Stimulated activated CD8-positive, alpha-beta memory T cell treated with anti-CD3 and anti-CD28 coated beads, Interleukin-2, amount 100 ng/mL, for 48 hours (primary cell): ENCODE data around the gene NCOA6.
"Not testable (repeated sequence)": the region's sequence is repeated elsewhere in the genome, so short reads cannot be mapped to it uniquely, and the experiment has no call there.

Experiments used
- DNase-seq, 2 donors: peaks; one replicate each; pipeline ENCODE4 v3.0.0-alpha.2; 2020; ENCODE audit warnings: low read depth in 2 of 2

Gene NCOA6

DNA sequence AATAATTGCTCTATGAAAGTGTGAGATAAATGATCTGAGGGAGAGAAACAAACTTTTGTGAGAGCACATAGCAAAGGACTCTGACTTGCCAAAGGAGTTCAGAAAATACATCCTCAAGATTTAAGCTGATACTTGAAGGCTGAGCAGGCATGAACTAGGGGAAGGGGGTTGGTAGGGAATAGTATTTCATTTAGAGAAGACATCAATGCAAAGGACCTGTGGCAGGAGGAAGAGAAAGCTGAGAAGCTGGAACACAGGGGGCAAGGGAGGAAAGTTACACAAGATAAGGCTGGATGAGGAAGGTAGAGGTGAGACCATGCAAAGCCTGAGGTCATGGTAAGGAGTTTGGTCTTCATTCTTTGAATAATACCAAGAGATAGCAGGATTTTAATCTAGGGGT lies 50.6 kb downstream of the NCOA6 start:
- no peak for DNase-seq

GRCh38 chr20:34774449-34774848 lies 51.0 kb downstream of the NCOA6 start:
- no peak for DNase-seq

DNA sequence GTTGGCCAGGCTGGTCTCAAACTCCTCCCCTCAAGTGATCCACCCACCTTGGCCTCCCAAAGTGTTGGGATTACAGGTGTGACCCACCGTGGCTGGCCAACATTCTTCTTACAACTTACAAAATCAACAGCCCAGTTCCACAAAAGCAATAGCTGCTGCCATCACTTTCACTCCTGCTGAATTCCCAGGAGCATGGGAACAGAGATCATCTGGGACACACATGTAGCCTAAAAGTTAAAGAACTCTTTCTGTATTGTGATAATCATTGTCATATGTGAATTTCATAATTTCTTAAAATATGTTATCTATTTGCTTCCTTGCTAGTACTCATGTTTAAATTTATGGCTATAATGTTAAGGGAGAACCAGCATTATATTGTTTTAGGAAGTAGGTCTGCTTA lies 51.7 kb downstream of the NCOA6 start:
- no peak for DNase-seq

GRCh38 chr20:34772437-34772836 lies 53.0 kb downstream of the NCOA6 start:
- no peak for DNase-seq

DNA sequence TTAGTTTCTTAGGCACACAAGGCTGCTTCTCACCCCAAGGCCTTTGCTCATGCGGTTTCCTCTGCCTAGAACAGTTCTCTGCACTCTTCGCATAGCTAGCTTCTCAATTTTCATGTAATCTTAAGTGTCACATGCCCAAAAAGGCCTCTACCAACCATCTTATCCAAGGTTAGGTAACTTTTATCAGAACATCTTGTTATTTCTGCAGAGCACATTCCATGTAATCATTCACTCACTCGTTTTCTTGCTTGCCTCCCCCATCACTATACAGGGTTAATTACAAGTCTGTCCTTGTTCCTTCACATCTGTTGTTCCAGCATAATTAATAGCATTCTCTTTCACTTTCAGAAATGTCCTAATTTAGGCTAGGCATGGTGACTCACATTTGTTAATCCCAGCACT lies 53.8 kb downstream of the NCOA6 start:
- no peak for DNase-seq

DNA sequence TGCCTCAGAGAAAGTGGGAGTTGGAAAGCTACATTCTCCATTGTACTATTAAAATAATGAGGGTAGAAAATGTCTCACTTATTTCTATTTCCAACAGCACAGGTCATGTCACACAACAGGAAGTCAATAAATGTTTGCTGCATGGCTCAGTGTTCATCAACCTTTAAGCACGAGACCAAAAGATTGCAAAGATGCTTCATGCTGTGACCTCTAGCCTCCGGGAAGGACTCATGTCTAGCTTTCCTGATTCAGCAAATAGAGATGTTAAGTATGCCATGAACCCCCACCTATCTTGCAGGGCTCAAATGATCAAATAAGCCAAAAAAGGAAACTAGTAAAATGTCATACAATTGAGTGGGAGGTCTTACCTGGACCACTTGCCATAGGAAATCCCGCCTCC lies 57.4 kb downstream of the NCOA6 start:
- no peak for DNase-seq

GRCh38 chr20:34762031-34762555 lies 63.4 kb downstream of the NCOA6 start:
- DNase-seq, result no peak

DNA sequence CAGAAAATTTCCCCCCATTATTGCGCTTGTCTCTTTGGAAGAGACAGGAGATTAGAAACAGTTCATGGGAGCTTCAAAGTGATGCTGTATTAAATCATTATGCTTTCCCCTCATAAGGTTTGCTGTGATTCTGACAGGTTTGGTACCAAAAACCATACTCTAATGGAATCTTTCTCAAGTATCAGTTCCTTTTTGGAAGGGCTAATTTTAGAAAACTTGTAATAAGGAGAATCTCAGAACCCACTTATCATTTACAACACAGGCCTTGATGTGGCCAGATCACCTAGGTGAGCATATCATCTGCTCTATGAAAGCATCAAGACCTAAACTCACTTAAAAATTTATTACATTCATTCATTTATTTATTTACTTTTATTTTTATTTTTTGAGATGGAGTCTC lies 70.1 kb downstream of the NCOA6 start:
- DNase-seq, result no peak

- no peak for DNase-seq
Measured at GRCh38 chr20:34754611-34755010, 70.8 kb downstream of the NCOA6 start.

DNA sequence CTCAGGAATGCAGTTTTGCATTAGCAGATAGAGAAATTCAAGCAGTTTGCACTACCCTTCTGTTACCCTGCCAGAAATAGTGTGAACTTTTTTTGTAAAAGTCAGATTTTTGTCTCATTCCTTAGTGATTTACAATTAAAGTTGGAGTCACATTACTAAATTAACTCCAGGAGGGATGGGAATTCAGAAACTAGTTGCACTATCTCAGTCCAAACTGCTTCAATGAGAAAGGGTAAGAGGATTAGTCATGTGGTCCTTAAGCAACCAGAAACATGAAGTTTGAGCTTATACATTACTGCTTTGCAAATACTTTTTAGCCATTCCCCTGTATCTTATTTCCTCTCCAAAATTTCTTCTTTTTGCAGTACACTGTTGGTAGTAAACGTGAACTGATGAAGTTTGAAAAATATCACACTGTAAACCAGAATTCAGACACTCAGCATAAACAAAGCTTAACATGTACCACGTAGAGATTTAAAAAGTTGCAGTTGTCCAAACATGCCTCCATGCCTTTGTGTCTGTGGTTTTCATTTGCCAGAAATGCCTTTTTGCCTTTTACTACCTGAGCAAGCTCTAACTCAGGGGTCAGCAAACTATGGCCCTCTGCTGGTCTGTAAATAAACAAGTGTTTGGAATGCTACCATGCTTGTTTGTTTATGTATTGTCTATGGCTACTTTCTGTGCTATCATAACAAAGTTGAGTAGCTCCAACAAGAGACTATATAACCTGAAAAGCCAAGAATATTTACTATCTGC lies 71.6 kb downstream of the NCOA6 start:
- DNase-seq, result no peak

DNA sequence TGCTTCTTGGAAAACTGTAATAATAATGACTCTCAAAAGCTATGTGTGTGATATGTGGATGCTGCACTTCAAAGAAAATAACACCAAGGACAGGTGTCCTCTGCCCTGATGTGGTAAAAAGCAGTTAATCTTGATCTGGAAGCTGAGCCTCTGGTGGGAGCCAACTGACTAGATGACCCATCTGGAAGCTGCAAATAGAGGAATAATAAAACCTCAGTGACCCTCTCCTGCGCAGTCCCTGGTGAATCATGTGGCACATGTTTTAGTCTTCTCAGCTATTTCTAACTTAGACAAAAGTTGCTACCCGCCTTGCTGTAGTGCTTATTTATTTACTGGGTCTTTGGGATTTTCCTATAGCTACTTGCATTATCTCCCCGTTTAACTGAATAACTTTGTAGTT lies 74.0 kb downstream of the NCOA6 start:
- no peak for DNase-seq

- DNase-seq, result no peak
Measured at GRCh38 chr20:34750484-34750883, 75.0 kb downstream of the NCOA6 start.

DNA sequence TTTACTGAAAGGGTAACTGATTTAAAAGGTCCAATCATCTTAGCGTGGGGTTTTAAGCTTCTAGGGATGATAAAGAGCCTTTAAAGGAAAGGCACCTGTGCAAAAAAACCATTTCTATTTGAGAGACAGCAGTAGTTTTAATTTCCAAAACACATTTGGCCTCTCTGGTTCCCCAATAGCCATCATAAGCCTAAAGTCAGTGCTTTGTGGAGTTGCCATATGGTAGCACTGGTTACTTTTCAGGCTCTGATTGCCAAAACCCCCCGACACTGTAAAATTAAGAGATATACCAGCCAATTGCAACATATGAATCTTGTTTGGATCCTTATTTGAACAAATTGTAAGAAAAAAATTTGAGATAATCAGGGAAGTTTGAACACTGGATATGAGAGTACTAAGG lies 76.7 kb downstream of the NCOA6 start:
- no peak for DNase-seq

- DNase-seq, result no peak
Measured at GRCh38 chr20:34747479-34747878, 78.0 kb downstream of the NCOA6 start.

DNA sequence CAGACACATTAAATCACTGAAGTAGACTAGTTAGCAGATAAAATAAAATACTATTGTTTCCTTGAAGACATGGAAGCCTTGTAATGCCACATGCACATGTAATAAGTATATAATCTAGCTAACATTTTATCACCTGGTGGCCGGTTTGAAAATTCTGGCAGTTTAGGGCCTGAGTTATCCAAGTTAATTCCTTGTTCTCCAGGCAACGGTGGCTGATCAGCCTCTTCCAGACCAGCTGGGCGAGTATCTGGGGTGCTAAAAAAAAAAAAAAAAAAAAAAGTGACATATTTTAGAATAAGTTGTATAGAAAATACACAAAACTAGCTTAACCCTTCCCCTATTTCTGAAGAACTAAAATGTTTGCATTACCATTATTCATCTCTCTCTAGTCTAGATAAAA lies 78.8 kb downstream of the NCOA6 start:
- DNase-seq, result no peak

- DNase-seq, result no peak
Measured at GRCh38 chr20:34744847-34745246, 80.6 kb downstream of the NCOA6 start.

DNA sequence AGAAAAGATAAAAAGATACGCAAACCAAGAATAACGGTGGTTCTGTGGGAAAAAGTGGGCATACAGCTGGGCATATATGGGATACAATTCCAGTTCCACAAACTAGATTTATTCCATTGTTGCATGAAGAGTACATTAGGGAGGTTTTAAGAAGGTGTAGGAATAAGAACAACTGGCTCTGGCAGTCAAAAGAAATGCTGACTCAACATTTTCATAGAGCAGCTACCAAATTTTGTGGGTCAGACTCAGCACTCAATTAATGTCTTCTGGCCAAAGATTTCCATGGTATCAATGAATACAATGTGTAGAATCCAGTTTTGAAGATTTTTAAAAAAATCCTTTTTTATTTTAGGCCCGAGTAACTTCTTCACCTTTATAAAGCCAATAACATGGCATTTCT lies 81.1 kb downstream of the NCOA6 start:
- DNase-seq, result no peak

GRCh38 chr20:34743039-34743438 lies 82.4 kb downstream of the NCOA6 start:
- DNase-seq, result no peak

DNA sequence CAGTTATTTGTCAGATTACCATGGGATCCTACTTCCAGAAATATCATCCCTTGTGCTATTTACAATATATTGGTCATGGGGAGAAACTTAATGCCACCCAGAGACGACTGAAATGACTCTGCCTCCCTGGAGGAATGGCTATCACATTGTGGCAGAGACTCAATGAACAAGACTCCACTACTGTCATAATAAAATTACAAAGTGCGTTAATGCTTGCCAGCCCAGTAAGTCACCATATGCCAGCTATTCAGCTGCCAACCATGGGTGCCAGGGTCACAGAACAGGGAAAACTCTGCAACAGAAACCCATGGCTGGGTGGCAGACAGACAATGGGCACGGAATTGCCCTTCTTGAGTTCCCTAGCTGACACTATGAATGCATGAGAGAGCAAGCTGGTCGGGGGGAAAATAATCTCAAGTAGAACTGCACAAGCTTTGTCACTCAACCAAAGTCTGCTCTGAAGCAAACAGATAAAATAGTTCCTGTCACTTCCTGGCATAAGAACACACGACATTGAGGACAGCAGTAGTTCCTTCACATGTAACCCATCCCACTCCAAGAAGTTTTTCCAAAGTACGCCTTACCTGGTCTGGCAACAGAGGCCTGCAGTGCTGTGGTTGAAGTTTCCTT lies 89.2 kb downstream of the NCOA6 start:
- no peak for DNase-seq

DNA sequence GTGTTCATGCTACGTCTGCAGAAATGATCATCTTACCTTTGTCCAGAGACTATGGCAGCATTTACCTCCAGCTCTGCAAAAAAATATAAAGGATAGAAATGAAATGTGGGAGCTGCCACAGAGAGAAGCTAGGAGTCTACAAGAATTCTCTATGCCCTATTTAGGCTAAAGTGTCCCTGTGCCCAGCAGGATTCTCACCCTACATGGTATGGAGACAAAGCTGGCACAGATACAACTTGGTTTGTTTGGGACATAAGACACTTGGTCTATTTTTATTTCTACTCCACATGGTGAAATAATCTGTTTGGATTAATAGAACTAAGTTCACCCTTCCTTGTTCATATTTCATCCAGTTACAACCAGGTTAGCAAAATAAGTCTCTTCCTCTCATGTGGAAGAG lies 92.9 kb downstream of the NCOA6 start:
- DNase-seq, result no peak

DNA sequence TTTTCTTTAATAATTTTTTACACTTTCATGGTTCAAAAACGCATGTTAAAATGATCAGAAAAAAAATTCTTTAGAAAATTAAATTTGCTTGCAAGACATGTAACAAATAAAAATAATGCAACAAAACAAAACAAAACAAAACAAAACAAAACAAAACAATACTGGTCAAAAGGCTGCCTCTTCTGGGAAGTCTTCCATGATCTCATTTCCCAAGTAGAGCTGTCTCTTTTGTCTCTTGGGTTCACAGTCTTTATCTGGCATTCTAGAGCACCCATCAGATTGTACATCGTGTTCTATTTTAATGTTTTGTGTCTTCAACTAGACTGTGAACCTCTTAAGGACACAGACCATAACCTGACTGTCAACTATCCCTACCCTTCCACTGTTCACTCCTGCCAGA lies 96.0 kb downstream of the NCOA6 start:
- DNase-seq, result no peak

DNA sequence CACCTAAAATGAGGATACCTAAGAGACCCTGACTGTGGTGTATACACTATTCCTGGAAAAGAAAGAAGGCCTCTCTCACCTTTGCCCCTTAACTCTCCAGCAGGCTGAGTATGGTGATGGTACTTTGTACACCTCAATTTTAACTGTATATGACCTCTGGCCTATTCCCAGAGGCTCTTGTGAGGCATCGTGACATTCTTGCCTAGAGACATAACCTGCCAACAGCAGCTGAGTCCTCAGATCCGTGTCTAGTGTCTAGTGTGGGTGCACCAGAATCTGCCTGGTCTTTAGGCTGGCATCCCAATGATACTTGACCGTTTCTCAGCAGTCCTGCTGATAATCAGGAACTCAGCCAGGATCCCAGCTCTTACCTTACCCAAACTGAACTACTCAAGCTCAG lies 101.3 kb downstream of the NCOA6 start:
- DNase-seq, result no peak

GRCh38 chr20:34722560-34722959 lies 102.9 kb downstream of the NCOA6 start:
- DNase-seq, result not testable (repeated sequence)

DNA sequence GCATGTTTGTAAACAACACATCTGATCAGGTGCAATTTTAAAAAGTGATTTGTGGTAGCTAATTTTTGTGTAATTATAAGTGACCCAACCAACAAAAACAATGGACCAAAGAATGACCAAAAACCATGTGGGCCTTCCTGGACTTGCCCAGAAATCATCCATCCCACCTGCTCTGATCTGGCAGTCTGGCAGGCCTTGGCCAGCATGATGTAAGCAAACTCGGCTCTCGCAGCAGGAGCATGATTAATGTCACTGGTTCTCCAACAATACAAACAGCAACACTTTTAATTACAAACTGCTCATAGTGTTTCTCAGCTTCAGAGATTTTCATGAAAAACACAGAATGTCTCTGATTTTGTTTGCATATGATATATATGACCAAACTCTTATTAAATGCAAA lies 105.2 kb downstream of the NCOA6 start:
- no peak for DNase-seq
